ENCODE results near the gene BHMT.

Gene BHMT

GRCh38 chr5:79086116-79086515 is 25.5 kb upstream of the BHMT start:
- in situ Hi-C loops (cut with HindIII; ENCODE audit: low pct_ligation_motif_present, low sequenced_read_pairs) = no loop called here

GRCh38 chr5:79088507-79088906 is 23.1 kb upstream of the BHMT start:
- Histone ChIP-seq H3K27me3 (replicated peaks) (no peaks in the 10 kb centered on the region), H3K36me3 (replicated peaks) (no peaks in the 10 kb centered on the region), H3K27ac (no peak overlapping the region), H3K4me3 (ENCODE audit: low read depth, low read length) (no peak overlapping the region)
- in situ Hi-C loops (cut with HindIII; ENCODE audit: low pct_ligation_motif_present, low sequenced_read_pairs) = no loop called here
- no peak for TF ChIP-seq CTCF (IDR thresholded peaks at IDR 0.05; ENCODE audit: low read depth, low read length, missing control alignments)
- DNase-seq = no peak

More at GRCh38 chr5:79086116-79086515, 25.5 kb upstream of the BHMT start:
- Histone ChIP-seq H3K27me3 (replicated peaks) (no peaks in the 10 kb centered on the region), H3K27ac (no peak overlapping the region), H3K4me3 (ENCODE audit: low read depth, low read length) (no peak overlapping the region), H3K36me3 (replicated peaks) (no peaks in the 10 kb centered on the region)
- TF ChIP-seq CTCF (IDR thresholded peaks at IDR 0.05; ENCODE audit: low read depth, low read length, missing control alignments) = no peak
- DNase-seq = no peak

GRCh38 chr5:79091064-79091463 is 20.5 kb upstream of the BHMT start:
- in situ Hi-C loops (cut with HindIII; ENCODE audit: low pct_ligation_motif_present, low sequenced_read_pairs) = no loop called here
- Histone ChIP-seq H3K36me3 (replicated peaks) (no peaks in the 10 kb centered on the region), H3K4me3 (ENCODE audit: low read depth, low read length) (no peak overlapping the region), H3K27me3 (replicated peaks) (no peaks in the 10 kb centered on the region), H3K27ac (no peak overlapping the region)
- TF ChIP-seq CTCF (IDR thresholded peaks at IDR 0.05; ENCODE audit: low read depth, low read length, missing control alignments) = no peak
- DNase-seq = no peak

- Histone ChIP-seq H3K36me3 (replicated peaks) (no peaks in the 10 kb centered on the region), H3K4me3 (ENCODE audit: low read depth, low read length) (no peak overlapping the region), H3K27me3 (replicated peaks) (no peaks in the 10 kb centered on the region), H3K27ac (no peak overlapping the region)
- no peak for TF ChIP-seq CTCF (IDR thresholded peaks at IDR 0.05; ENCODE audit: low read depth, low read length, missing control alignments)
- no peak for DNase-seq
- in situ Hi-C loops (cut with HindIII; ENCODE audit: low pct_ligation_motif_present, low sequenced_read_pairs) = no loop called here
These were observed 17.8 kb upstream of the BHMT start for GRCh38 chr5:79093762-79094161.

GRCh38 chr5:79105868-79106267 is 5.7 kb upstream of the BHMT start:
- H3K4me3 ChIP-seq (ENCODE audit: low read depth, low read length) = no peak overlapping the region
- peaks cover 3% of the 10 kb centered on the region for H3K27me3 ChIP-seq (replicated peaks)
- no peak for DNase-seq
- TF ChIP-seq CTCF (IDR thresholded peaks at IDR 0.05; ENCODE audit: low read depth, low read length, missing control alignments) = no peak
- no peak overlapping the region for H3K27ac ChIP-seq
- in situ Hi-C loops (cut with HindIII; ENCODE audit: low pct_ligation_motif_present, low sequenced_read_pairs) = no loop called here
- H3K36me3 ChIP-seq (replicated peaks) = no peaks in the 10 kb centered on the region

GRCh38 chr5:79107020-79107796 is 4.4 kb upstream of the BHMT start:
- Histone ChIP-seq H3K27ac (no peak overlapping the region), H3K36me3 (replicated peaks) (no peaks in the 10 kb centered on the region), H3K27me3 (replicated peaks) (peaks cover 14% of the 10 kb centered on the region), H3K4me3 (ENCODE audit: low read depth, low read length) (no peak overlapping the region)
- no peak for TF ChIP-seq CTCF (IDR thresholded peaks at IDR 0.05; ENCODE audit: low read depth, low read length, missing control alignments)
- DNase-seq = no peak
- in situ Hi-C loops (cut with HindIII; ENCODE audit: low pct_ligation_motif_present, low sequenced_read_pairs) = no loop called here
